Activated CD8-positive, alpha-beta memory T cell treated with anti-CD3 and anti-CD28 coated beads for 4 hours (primary cell): ENCODE data around the gene FAM107B.

ENCODE experiments used
- DNase-seq, 2 donors: peaks; one replicate each; pipeline ENCODE4 v3.0.0-alpha.2; 2020; ENCODE audit warnings: low read depth in 2 of 2

FAM107B gene

DNA sequence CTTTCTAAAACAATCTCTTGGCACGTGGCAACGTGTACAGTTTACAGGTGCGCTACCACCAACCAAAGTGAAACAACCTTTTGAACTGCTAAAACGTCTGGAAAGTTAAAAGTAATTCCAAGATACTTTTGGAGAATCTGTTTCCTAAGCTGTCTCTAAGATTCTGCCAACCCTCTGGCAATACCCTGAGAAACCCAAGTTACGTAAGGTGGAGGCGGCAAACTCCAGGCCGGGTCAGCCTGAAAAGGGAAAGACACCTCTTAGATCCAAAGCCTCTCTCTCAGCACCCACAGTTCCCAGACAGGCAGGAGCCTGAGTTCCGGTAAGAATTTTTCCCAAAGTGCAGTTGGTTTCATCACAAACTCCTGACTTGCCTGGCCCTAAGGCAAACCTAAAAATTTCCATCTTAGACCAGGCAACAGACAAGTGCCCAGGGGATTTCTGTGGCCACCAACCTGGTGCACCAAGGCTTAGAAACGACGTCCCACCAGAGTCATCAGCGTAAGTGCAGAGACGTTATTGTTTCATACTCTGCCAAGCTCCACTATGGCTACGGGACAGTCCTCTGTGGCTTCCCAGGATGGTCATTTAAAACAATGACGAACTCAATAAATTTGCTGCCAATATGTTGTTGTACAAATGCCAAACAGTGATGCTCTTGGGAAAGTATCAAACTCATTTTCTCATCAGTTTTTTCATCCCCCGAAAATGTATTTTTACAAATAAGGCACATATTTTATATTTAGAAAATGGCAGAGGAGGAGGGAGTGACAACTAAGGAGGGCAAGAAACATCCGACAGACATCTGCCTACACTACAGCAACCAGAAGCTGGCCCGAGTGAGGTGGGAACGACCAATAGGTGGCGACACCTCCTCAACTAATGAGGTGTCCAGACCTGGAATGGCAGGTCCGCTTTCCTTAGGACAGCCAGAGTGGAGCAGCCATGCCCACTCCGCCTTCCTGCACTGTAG is 238.2 kb downstream of the FAM107B start:
- DNase-seq: no peak

GRCh38 chr10:14535457-14536130 is 239.1 kb downstream of the FAM107B start:
- DNase-seq: no peak

DNA sequence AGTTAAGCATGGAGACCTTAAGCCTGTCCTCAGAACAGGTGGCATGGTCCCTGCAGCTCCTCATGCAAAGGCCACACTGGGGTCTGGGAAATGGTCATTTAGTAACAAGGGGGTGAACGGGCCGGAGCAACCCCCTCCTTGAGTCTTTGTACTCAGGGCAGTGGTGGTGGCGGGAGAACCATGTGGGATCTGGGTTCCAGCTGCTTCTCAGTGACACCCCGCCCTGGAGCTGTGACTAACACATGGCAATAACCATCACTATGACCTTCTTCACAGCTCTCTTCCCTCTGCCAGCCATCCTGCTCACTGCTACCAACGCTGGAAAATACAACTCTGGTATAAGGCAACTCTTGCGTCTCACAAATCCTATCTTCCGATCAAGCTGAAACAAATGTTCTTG is 240.5 kb downstream of the FAM107B start:
- no peak for DNase-seq

DNA sequence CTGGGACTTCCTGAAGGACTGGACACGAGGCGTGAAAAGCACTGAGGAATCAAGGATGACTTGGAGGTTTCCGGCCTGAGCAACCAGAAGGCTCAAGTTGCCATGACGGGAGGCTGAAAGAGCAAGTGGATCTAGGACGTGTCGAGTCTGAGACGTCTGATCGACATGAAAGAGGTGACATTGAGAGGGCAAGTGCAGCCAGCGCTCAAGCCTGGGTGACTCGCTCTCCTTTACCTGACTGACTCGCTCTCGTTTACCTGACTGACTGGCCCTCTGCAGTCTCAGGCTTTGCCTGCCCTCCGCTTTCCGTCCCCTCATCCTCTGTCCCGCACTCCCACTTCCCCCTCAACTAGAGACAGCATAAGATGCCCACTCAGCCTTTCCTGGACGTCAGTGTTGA is 241.4 kb downstream of the FAM107B start:
- DNase-seq: no peak

- no peak for DNase-seq
Measured at GRCh38 chr10:14532473-14533251, 242.0 kb downstream of the FAM107B start.

DNA sequence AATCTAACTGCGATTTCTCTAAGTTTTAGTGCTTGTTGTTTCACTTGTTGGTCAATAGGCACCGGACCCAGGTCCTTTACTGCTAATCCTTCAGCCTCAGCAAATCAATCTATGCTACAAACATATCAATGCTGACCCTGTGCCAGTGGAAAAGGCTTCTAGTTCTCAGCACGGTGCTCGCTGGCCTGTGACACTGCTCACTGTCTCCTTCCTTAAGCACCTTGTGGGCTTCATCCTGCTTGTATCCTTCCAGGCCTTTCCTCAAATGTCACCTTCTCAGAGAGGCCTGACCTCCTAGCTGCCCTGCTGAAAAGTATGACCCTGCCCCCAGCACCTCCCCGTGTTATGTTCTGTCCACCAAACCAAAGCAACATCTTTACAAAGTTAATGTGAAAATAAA is 242.7 kb downstream of the FAM107B start:
- no peak for DNase-seq

- no peak for DNase-seq
Measured at GRCh38 chr10:14530465-14530864, 244.2 kb downstream of the FAM107B start.

GRCh38 chr10:14529351-14529750 is 245.3 kb downstream of the FAM107B start:
- DNase-seq: no peak

DNA sequence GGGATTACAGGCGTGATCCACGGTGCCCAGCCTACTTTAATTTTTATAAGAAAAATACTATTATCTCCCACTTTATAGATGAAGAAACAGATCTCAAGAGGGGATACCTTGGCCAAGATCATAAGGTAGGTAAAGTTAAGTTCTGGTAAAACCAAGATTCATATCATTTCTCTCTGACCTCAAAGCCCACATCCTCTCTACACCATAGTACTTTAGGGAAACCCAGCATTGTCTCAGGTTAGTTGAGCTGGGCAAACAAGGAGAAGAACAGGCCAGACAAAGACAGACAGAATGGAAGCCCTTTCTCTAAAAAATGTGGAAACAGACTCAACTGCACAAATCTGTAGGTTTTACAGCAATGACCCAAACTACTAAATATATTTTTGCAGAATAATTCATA is 246.2 kb downstream of the FAM107B start:
- no peak for DNase-seq

GRCh38 chr10:14527915-14528314 is 246.8 kb downstream of the FAM107B start:
- no peak for DNase-seq

GRCh38 chr10:14527134-14527844 is 247.4 kb downstream of the FAM107B start:
- no peak for DNase-seq

- no peak for DNase-seq
Measured at GRCh38 chr10:14526326-14526725, 248.4 kb downstream of the FAM107B start.

GRCh38 chr10:14524691-14525324 is 249.9 kb downstream of the FAM107B start:
- no peak for DNase-seq

GRCh38 chr10:14523286-14523685 is 251.4 kb downstream of the FAM107B start:
- no peak for DNase-seq

- no peak for DNase-seq
Measured at GRCh38 chr10:14519785-14520184, 254.9 kb downstream of the FAM107B start.

GRCh38 chr10:14518149-14518548 is 256.5 kb downstream of the FAM107B start:
- DNase-seq: no peak

GRCh38 chr10:14513123-14513522 is 261.6 kb downstream of the FAM107B start:
- no peak for DNase-seq

- no peak for DNase-seq
Measured at GRCh38 chr10:14510346-14510745, 264.4 kb downstream of the FAM107B start.

- DNase-seq: no peak
Measured at GRCh38 chr10:14508725-14509124, 266.0 kb downstream of the FAM107B start.

- DNase-seq: no peak
Measured at GRCh38 chr10:14507781-14508180, 266.9 kb downstream of the FAM107B start.

DNA sequence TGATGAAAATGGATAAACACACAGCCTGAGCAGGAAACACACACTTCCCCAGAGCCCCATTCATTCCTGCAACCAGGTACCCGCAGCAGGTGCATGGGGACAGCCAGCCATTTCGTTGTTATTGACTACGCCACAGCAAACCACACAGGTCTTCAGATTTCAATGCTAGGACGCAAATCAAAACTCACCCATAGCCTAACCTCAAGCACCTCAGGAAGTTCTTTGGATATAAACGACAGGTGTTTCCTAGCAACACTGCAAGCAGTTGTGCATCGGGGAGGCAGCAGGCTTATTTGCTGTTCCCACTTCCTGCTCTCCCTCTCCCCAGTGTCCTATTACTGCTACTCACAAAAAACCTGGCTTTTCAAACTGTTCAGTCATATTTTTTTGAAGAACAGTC is 267.5 kb downstream of the FAM107B start:
- DNase-seq: no peak
